ENCODE measurements around the gene POU6F2.

DNA sequence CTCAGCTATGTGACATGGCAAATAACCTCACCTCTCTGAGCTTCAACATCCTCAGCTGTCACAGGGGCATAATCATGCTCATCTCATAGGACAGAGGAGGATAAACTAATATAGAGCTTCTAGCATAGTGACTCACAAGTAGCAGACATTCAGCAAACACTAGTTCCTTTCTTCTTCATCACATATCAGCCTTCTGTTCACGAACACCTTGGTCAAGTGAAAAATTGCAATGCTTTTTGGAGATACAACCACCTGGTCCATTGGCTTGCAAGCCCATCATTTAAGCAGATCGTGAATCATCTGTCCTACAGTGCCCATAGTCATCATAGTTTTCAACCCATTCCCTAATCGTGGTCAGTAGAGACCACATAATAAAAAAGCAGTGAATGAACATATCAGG, 310.6 kb downstream of the POU6F2 start:
- TF ChIP-seq, protein P1, sequence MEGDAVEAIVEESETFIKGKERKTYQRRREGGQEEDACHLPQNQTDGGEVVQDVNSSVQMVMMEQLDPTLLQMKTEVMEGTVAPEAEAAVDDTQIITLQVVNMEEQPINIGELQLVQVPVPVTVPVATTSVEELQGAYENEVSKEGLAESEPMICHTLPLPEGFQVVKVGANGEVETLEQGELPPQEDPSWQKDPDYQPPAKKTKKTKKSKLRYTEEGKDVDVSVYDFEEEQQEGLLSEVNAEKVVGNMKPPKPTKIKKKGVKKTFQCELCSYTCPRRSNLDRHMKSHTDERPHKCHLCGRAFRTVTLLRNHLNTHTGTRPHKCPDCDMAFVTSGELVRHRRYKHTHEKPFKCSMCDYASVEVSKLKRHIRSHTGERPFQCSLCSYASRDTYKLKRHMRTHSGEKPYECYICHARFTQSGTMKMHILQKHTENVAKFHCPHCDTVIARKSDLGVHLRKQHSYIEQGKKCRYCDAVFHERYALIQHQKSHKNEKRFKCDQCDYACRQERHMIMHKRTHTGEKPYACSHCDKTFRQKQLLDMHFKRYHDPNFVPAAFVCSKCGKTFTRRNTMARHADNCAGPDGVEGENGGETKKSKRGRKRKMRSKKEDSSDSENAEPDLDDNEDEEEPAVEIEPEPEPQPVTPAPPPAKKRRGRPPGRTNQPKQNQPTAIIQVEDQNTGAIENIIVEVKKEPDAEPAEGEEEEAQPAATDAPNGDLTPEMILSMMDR (IDR thresholded peaks at IDR 0.05), result no peak
- TF ChIP-seq POLR2A (IDR thresholded peaks at IDR 0.05) (no peak), POLR2AphosphoS5 (IDR thresholded peaks at IDR 0.05) (no peak), EP300 (IDR thresholded peaks at IDR 0.05; ENCODE audit: low read depth) (no peak)

All from transverse colon (tissue), 4 donors.